CD4-positive, alpha-beta T cell treated with Interleukin-17A for 4 hours (primary cell): ENCODE measurements around the gene NKIRAS2.
"Not testable (repeated sequence)": the region's sequence is repeated elsewhere in the genome, so short reads cannot be mapped to it uniquely, and the experiment has no call there.

Experiments
- DNase-seq: peaks from one replicate; pipeline ENCODE4 v3.0.0-alpha.2; 2020; ENCODE audit warnings: mixed read lengths

Gene NKIRAS2

DNA sequence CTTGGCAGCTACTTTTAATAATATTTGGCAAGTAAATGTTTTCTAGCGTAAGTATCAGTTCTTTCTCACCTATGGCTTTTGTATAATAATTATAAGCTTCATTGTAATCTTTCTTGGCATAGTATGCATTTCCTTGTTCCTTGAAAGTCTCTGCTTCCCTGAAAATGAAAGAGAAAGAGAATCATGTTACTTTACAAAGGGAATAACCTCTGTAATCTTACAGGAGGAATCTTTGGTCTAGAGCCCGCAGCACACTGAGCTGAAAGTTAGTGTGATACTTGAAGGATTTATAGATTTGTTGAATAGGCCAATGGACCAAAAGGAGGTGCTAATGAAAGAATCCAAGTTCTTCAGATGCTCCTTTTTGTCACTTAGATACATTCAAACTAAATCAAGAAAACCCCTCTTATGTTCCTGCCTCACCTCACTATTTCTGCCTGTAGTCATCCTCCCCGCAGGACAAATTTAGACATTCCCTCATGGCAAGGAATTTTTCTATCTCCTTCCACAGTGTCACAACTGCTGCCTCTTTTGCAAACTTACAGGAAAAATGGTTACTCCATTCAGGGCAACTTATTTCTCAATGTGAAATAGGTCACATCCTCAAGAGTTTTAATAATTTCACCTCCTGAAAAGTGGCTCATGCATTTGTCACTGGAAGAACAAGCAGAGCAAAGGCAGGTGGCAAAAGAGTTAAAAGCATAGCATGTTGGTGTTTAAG lies 19.3 kb upstream of the NKIRAS2 start:
- DNase-seq = no peak

- DNase-seq = no peak
Observed at GRCh38 chr17:42001729-42002128, 18.2 kb upstream of the NKIRAS2 start.

DNA sequence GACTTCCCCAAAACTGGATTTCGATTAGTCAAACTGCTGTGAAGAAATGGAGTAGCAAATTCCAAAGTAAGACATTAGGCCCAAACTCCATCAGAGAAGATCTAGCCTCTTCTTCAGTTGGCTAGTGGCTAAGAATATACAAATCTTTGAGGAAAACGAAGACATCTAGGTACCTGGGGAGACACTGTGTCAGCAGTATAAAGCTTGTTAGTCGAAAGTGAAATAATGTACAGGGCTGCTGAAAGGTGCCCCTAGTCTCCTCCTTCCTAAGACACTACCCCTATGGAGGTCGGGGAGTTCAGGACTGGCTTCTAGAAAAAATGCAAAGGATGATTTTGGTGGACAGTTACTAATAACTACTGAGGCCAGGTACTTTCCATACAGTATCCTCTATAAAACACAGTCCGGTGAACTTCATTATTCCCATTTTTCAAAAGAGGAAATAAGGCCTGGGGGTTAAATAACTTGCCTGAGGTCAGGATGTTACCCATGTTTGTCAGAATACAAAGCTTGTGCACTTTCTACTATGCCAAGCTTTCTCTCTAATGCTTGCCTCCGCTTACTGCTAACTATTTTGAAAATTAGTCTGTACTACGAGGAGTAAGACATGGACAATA lies 17.6 kb upstream of the NKIRAS2 start:
- no peak for DNase-seq

DNA sequence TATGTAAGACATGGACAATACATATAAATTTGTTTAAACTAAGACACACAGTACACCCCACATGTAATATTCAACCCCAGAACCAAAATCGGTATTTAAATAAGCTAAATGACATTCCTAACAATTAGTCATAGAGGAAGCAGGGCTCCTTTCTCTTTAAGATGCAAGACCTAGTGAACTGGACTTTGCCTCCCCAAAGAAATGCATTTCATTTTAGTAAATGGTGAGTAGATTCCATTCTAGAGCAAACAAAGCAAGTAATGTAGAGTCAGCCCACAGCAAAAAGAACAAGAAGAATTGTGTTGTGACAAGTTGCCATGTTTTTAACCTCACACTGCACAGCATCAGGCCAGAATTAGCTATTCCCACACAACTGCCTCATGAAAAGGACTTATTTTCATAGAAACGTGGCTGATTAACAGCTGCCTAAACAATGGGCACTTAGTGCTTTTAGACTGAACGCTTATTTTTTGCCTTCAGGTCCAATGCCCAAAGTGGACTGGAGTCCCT lies 17.0 kb upstream of the NKIRAS2 start:
- DNase-seq = no peak

DNA sequence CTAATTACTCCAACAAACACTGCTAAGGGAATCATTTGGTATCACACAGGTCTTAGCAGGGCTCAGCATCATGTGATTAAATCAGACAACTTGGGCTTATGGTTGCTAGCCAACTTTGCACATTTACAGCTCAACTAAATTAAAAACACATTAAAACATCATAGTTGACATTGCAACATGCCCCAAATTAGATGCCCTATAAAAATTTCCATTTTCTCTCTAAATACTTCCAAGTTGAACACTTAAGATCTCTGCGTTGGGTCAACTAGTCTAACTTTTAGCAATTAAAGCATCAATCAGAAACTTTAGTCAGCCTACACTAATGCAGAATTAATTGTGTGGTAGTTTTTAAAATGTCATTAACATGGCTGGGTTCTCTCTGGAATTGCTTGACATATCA lies 14.7 kb upstream of the NKIRAS2 start:
- no peak for DNase-seq

GRCh38 chr17:42009170-42009569 lies 10.7 kb upstream of the NKIRAS2 start:
- no peak for DNase-seq

DNA sequence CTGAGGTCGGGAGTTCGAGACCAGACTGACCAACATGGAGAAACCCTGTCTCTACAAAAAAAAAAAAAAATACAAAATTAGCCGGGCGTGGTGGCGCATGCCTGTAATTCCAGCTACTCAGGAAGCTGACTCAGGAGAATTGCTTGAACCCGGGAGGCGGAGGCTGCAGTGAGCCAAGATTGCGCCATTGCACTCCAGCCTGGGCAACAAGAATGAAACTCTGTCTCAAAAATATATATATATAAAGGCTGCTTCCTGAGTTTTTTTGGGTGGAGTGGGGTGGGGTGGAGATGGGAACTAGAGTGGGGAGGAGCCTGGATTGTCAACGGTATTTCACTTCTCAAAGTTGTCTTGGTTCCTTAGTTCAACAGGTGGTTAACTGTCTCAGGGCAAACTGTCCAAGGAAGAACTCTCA lies 9.6 kb upstream of the NKIRAS2 start:
- not testable (repeated sequence) for DNase-seq

DNA sequence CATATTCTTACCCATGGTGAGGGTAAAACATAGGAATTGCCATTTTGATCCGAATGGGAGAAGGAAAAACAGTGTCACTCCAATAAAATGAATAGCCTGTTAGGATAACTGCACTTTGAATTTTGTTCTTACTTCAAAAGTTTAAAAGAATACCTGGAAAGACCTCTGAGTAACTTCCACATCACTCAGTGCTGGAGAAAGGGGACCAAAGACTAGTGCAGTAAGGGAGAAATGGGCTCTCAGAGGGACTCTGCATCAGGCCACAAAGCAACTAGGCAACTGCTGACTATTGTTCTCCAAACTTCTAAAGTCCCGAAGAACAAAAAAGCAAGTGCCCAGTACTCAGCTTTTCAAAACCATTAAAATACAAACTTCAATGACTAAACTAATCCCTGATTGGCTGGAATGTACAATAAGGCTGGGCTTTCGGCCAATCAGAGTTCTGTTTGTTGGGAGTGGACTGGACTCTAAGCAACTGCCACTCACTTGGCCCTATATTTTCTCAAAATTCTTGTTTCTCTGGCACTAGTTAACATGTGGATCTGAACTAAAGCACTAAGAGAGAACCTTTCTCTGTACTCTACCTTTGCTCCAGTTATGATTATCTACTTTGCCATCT lies 8.9 kb upstream of the NKIRAS2 start:
- DNase-seq = no peak

- DNase-seq = not testable (repeated sequence)
Observed at GRCh38 chr17:42012363-42012762, 7.5 kb upstream of the NKIRAS2 start.

- not testable (repeated sequence) for DNase-seq
Observed at GRCh38 chr17:42013740-42014139, 6.2 kb upstream of the NKIRAS2 start.

GRCh38 chr17:42016411-42016831 lies 3.5 kb upstream of the NKIRAS2 start:
- peak; percentile 16 for DNase-seq

GRCh38 chr17:42016941-42017865 lies 2.7 kb upstream of the NKIRAS2 start, which contains the start of gene DNAJC7:
TSS of gene DNAJC7 (minus strand) at chr17:42017439. CDS start at chr17:42017416, 23 bp downstream.
- DNase-seq = peak; percentile 89

GRCh38 chr17:42017866-42018200 lies 2.1 kb upstream of the NKIRAS2 start:
- no peak for DNase-seq

- DNase-seq = no peak
Observed at GRCh38 chr17:42018339-42018738, 1.6 kb upstream of the NKIRAS2 start.

DNA sequence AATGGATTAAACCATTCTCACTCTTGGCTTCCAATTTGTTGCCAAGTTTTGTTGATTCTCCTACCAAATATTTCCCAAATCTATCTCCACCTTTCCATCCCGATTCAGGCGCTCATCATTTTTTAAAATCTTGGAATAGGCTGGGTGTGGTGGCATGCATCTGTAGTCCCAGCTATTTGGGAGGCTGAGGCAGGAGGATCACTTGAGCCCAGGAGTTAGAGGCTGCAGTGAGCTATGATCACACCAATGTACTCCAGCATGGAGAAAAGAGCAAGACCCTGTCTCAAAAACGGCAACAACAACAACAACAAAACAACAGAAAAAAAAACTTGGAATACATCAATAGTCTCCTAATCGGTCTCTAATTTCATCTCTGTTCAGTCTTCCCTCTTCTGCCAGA lies 902 bp upstream of the NKIRAS2 start:
- DNase-seq = no peak

DNA sequence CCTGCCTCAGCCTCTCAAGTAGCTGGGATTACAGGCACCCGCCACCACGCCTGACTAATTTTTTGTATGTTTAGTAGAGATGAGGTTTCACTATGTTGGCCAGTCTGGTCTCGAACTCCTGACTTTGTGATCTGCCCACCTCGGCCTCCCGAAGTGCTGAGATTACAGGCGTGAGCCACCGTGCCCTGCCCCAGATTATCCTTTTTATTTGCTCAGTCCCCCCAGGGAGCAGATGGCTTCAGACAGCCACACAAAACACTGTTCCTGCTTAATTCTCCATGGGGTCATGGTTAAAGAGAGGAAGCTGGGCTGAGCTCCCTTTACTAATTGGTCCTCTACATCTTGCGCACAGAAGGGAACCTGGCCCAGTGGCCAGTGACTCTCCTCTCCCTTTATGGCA lies 955 bp downstream of the NKIRAS2 start:
- DNase-seq = not testable (repeated sequence)

GRCh38 chr17:42023524-42024349 lies 3.8 kb downstream of the NKIRAS2 start:
- DNase-seq = no peak

DNA sequence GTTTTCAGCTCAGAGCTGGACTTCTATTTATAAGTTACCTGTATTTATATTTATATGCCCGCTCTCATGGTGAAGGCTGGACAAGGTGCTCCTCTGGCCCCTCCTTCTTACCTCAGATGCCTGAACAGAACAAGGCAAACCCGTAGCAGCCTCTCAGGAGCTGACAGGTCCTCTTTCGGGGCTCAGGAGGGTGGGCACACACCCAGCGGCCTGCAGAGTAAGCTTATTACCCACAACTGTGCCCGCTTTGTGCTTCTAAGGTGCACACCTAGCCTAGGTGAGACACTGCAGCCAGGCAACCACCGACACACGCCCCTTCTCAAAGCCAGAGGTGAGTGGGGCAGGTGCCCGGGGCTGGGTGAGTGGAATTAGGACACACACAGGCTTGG lies 5.3 kb downstream of the NKIRAS2 start:
- DNase-seq = no peak

GRCh38 chr17:42025936-42026335 lies 6.0 kb downstream of the NKIRAS2 start:
- DNase-seq = no peak

DNA sequence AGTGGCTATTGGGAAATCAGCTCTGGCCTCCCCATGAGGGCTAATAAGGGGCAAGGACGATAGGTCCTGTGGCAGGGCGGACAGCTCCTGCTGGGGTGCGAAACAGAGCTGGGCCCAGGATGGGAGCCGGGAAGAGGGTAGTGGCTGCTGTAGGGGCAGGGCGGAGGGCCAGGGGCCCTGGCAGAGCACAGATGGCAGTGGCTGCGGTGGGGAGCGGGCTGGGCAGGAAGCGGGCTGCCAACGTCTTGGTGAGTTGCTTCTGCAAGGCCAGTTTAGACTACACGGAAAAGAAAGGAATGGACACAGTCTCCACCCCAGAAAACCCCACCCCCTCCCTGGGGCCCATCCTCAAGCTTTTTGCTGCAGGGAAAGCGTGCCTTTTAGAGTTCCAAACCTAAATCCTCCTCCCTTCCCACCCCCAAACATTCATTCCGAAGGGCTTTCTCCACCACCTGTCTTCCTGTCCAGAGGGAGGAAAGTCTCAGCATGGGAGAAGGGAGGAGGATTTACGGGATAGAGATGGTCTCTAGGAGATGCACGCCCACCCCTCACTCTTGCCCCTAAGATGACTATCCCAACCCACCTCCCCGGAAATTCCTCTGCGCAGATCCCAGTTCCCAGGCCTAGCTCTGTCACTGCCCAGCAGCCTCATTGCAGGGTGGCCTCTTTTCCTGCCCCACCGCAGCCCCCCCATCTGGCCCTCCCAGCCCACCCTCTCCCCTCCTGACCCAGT lies 7.1 kb downstream of the NKIRAS2 start:
- no peak for DNase-seq

- no peak for DNase-seq
Observed at GRCh38 chr17:42027590-42027889, 7.7 kb downstream of the NKIRAS2 start.
